Loucy (cell line): ENCODE data around the gene MOV10.

Source experiments
- H2AFZ ChIP-seq: fragments of 200-600 bp; sonication (generic); 2 replicates; pipeline ENCODE4 v1.6.0; 2016; ENCODE audit warnings: antibody characterized with exemption, mild to moderate bottlenecking, low read length, moderate library complexity
- H3F3A ChIP-seq: fragments of 200-600 bp; 2 replicates; pipeline ENCODE4 v1.6.0; 2016; ENCODE audit warnings: antibody characterized with exemption, low read depth, mild to moderate bottlenecking
- H3K27me3 ChIP-seq: fragments of 200-600 bp; sonication (generic); 2 replicates; pipeline ENCODE4 v1.6.1; 2014; ENCODE audit warnings: low read length, mild to moderate bottlenecking; ENCODE audit not compliant: insufficient read depth, poor library complexity, severe bottlenecking
- H3K36me3 ChIP-seq: fragments of 200-600 bp; sonication (generic); 2 replicates; pipeline ENCODE4 v1.6.1; 2016; ENCODE audit warnings: low read length; ENCODE audit not compliant: insufficient read depth
- H3K4me1 ChIP-seq: fragments of 200-600 bp; sonication (generic); 2 replicates; pipeline ENCODE4 v1.5.1; 2014; ENCODE audit warnings: low read length, mild to moderate bottlenecking; ENCODE audit not compliant: insufficient read depth, poor library complexity, severe bottlenecking
- H3K4me2 ChIP-seq: fragments of 200-600 bp; sonication (generic); 2 replicates; pipeline ENCODE4 v1.6.0; 2014; ENCODE audit warnings: antibody characterized with exemption, low read length, low read depth, mild to moderate bottlenecking; ENCODE audit not compliant: poor library complexity, severe bottlenecking
- H3K4me3 ChIP-seq: fragments of 200-600 bp; sonication (generic); 2 replicates; pipeline ENCODE4 v1.5.1; 2014; ENCODE audit warnings: low read length, mild to moderate bottlenecking, mixed read lengths; ENCODE audit not compliant: poor library complexity, severe bottlenecking
- H3K79me2 ChIP-seq: fragments of 200-600 bp; sonication (generic); 2 replicates; pipeline ENCODE4 v1.6.1; 2014; ENCODE audit warnings: low read length; ENCODE audit not compliant: insufficient read depth
- H3K9ac ChIP-seq: fragments of 200-600 bp; sonication (generic); 2 replicates; pipeline ENCODE4 v1.6.0; 2014; ENCODE audit warnings: mild to moderate bottlenecking, low read depth, low read length, moderate library complexity; ENCODE audit not compliant: poor library complexity, severe bottlenecking
- H3K9me2 ChIP-seq: fragments of 200-600 bp; sonication (generic); replicated peaks from 2 replicates; pipeline ENCODE4 v1.6.1; 2016; ENCODE audit warnings: low read depth, low read length, mixed read lengths
- H3K9me3 ChIP-seq: fragments of 200-600 bp; sonication (generic); 2 replicates; pipeline ENCODE4 v1.6.1; 2014; ENCODE audit warnings: mild to moderate bottlenecking, antibody characterized with exemption, low read length, low read depth; ENCODE audit not compliant: insufficient read depth
- H4K20me1 ChIP-seq: fragments of 200-600 bp; sonication (generic); 2 replicates; pipeline ENCODE4 v1.6.0; 2014; ENCODE audit warnings: antibody characterized with exemption, low read length, mild to moderate bottlenecking; ENCODE audit not compliant: insufficient read depth, poor library complexity, severe bottlenecking
- EZH2phosphoT487 ChIP-seq: fragments of 200-600 bp; IDR thresholded peaks from 2 replicates; pipeline ENCODE4 v1.6.1; 2018; ENCODE audit warnings: antibody characterized with exemption, mild to moderate bottlenecking, moderate library complexity, borderline replicate concordance
- TF ChIP-seq, protein P1 (sequence below): fragments of 200-600 bp; sonication (generic); conservative IDR thresholded peaks from 2 replicates; pipeline ENCODE4 v1.5.1; 2014; ENCODE audit warnings: mild to moderate bottlenecking, antibody characterized with exemption, low read length

Gene MOV10

DNA sequence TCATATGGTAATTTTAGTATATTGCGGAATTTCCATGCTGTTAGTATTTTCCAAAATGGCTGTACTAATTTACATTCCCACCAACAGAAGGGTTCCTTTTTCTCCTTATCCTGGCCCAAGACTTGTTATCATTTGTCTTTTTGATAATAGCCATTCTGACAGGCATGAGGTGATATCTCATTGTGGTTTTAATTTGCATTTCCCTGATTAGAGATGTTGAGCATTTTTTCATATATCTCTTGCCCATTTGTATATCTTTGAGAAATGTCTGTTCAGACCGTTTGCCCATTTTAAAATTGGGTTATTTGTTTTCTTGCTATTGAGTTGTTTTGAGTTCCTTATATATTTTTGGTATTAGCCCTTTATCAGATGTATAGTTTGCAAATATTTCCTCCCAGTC, 40.8 kb upstream of the MOV10 start:
- H3K4me2 ChIP-seq: peak overlapping the region; percentile 28
- no peak overlapping the region for H3K4me3 ChIP-seq
- H4K20me1 ChIP-seq: peaks cover 94% of the 10 kb centered on the region
- H3K9ac ChIP-seq: no peak overlapping the region
- no peaks in the 10 kb centered on the region for H3K9me2 ChIP-seq
- H3K9me3 ChIP-seq: no peaks in the 10 kb centered on the region
- H3K4me1 ChIP-seq: peaks cover 50% of the 10 kb centered on the region
- no peaks in the 10 kb centered on the region for H3K27me3 ChIP-seq
- no peak overlapping the region for H2AFZ ChIP-seq
- peaks cover 100% of the 10 kb centered on the region for H3K79me2 ChIP-seq
- TF ChIP-seq, protein P1, sequence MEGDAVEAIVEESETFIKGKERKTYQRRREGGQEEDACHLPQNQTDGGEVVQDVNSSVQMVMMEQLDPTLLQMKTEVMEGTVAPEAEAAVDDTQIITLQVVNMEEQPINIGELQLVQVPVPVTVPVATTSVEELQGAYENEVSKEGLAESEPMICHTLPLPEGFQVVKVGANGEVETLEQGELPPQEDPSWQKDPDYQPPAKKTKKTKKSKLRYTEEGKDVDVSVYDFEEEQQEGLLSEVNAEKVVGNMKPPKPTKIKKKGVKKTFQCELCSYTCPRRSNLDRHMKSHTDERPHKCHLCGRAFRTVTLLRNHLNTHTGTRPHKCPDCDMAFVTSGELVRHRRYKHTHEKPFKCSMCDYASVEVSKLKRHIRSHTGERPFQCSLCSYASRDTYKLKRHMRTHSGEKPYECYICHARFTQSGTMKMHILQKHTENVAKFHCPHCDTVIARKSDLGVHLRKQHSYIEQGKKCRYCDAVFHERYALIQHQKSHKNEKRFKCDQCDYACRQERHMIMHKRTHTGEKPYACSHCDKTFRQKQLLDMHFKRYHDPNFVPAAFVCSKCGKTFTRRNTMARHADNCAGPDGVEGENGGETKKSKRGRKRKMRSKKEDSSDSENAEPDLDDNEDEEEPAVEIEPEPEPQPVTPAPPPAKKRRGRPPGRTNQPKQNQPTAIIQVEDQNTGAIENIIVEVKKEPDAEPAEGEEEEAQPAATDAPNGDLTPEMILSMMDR: no peak
- TF ChIP-seq EZH2phosphoT487: no peak
- H3K36me3 ChIP-seq: peaks cover 5% of the 10 kb centered on the region; the same call in 1 of the 2 replicates
- H3F3A ChIP-seq: no peaks in the 10 kb centered on the region

DNA sequence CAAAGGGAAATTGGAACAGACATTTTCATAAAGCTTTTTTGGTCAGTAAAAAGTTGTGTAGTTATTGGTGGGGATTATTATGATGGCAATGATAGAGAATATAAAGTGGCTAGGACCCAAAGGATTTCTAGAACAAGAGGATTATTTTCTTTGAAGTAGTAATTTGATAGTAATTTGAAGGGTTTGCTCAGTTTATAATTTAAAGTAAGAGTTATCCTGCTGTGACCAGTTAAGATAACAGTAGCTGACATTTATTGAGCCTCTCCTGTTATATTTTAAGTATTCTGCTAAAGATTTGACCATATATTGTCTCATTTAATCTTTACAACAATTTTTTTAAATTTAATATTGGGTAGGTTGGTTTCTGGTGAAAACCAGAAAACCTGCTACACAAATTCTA, 40.1 kb upstream of the MOV10 start:
- H3K9me3 ChIP-seq: no peaks in the 10 kb centered on the region
- peak overlapping the region; percentile 28 for H3K4me2 ChIP-seq
- no peaks in the 10 kb centered on the region for H3K27me3 ChIP-seq
- peaks cover 5% of the 10 kb centered on the region; the same call in 1 of the 2 replicates for H3K36me3 ChIP-seq
- no peak overlapping the region for H3K9ac ChIP-seq
- H3K4me3 ChIP-seq: no peak overlapping the region
- no peaks in the 10 kb centered on the region for H3K9me2 ChIP-seq
- H3K79me2 ChIP-seq: peaks cover 99% of the 10 kb centered on the region
- TF ChIP-seq, protein P1: no peak
- no peak for TF ChIP-seq EZH2phosphoT487
- peaks cover 91% of the 10 kb centered on the region for H4K20me1 ChIP-seq
- no peak overlapping the region for H2AFZ ChIP-seq
- peaks cover 42% of the 10 kb centered on the region for H3K4me1 ChIP-seq
- no peaks in the 10 kb centered on the region for H3F3A ChIP-seq

DNA sequence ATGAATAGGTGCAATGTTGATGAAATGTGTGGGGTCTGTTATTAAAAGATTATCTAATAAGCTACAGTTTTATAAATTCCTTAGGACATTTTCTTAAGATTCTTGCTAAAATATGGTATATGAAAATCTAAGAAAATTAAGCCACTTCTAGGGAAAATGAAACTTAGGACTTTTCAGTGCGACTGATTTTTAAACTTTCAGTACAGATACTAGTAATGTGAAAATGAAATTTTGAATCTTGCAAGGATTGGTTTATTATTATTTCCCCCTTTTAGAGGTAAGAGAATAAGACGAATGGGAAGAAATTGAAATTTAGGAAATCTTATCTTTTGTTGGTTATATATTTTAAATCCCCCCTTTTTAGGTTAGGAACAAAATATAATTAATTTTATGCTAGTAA, 38.4 kb upstream of the MOV10 start:
- Histone ChIP-seq H4K20me1 (peaks cover 80% of the 10 kb centered on the region), H3K4me2 (no peak overlapping the region), H3K9me2 (no peaks in the 10 kb centered on the region), H3K9ac (no peak overlapping the region), H3K4me3 (no peak overlapping the region), H3K36me3 (peaks cover 1% of the 10 kb centered on the region; the same call in 1 of the 2 replicates), H2AFZ (no peak overlapping the region), H3F3A (no peaks in the 10 kb centered on the region), H3K79me2 (peaks cover 90% of the 10 kb centered on the region), H3K4me1 (peaks cover 35% of the 10 kb centered on the region), H3K27me3 (no peaks in the 10 kb centered on the region), H3K9me3 (no peaks in the 10 kb centered on the region)
- no peak for TF ChIP-seq EZH2phosphoT487
- TF ChIP-seq, protein P1: no peak
